Endothelial cell of hepatic sinusoid (primary cell): ENCODE results near the gene SYT11.

Experiments
- in situ Hi-C: cut with HindIII; loops from 2 replicates; pipeline ENCODE4 v1.10.0; 2017; ENCODE audit warnings: low sequenced_read_pairs

SYT11 gene

DNA sequence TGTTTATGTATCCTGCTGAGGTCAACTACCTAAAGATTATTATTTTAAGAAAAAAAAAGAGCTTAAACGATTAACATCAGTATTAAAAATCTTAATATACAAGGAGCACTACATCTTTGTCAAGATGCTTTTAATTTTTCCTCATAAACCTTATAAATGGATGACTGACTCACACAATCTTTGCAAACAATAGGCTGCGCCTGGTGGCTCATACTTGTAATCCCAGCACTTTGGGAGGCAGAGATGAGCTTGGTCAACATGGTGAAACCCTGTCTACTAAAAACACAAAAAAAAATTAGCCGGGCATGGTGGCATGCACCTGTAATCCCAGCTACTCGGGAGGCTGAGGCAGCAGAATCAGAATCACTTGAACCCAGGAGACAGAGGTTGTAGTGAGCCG lies 73.1 kb downstream of the SYT11 start:
- in situ Hi-C loops, result no loop called here

DNA sequence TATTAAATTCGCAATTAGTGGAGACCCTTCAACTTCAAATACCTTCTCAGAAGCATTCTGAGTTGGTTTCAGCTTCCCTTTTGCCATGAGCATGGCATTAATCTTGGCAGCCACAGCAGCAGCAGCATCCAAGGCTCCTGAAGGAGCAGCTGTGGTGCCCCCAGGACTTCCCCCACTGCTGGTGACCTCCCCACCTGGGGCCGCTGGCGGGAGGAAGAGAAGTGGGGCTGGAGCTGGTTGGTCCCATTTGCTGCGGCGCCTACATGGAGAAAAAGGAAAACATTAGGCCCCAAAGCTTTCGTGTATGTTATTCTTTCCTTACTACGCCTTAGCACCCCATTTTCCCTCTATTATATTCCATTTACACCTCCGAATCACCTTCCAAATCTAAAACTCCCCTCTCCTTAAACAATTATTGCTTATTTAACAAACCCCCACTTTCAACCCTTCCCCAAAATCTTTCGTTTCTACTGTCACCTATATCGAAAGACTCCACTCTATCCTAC lies 74.3 kb downstream of the SYT11 start:
- in situ Hi-C loops, result no loop called here

DNA sequence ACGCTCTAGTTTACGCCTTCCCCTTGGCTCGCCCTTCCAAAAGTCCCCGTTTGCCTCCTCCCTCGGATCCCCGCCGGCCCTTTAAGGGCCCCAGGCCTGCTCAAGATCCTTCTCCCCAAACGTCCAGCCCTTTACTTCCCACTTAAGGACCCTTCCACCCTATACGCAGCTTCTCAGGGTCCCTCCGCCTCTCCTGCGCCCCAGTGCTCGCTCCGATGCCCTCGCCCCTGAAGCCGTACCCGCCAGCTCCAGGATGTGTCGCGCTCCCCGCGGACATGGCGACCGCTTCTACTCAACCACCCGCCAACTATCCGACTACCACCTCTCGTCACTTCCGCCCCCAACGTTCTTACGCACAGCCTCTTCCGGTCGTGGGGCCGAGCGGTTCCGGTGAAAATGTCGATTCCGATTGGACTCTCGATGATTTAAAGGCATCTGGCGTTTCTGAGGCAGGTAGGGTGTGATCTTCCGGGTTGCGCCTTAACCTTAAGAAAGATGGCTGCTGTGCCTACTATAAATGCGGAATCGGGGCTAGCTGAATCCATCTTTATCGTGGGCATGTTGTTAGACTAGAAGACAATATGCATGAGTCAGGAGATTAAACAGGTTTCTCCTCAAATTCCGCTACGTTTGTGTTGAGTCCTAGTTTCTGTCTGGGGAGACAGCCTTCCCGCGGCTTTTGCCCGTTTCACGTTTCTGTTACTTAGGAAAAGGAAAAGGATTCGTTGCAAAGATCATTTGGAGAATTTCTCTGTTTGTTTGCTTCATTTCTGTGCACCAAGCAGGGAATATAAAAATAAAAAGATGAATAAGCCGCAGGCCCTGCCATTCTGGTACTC lies 74.9 kb downstream of the SYT11 start, which contains the start of gene KHDC4:
Gene KHDC4 (minus strand): TSS at position 317 of the 839 bp plus-strand sequence. CDS start 40 bp downstream, at position 277.
- in situ Hi-C loops, result no loop called here
